AG08396 (cell line): ENCODE data around the gene NDUFAF7.
"Not testable (repeated sequence)": the region's sequence is repeated elsewhere in the genome, so short reads cannot be mapped to it uniquely, and the experiment has no call there.

Experiments
- DNase-seq: peaks from one replicate; pipeline ENCODE4 v3.0.0; 2012; ENCODE audit warnings: low spot score, mixed read lengths

NDUFAF7 gene

DNA sequence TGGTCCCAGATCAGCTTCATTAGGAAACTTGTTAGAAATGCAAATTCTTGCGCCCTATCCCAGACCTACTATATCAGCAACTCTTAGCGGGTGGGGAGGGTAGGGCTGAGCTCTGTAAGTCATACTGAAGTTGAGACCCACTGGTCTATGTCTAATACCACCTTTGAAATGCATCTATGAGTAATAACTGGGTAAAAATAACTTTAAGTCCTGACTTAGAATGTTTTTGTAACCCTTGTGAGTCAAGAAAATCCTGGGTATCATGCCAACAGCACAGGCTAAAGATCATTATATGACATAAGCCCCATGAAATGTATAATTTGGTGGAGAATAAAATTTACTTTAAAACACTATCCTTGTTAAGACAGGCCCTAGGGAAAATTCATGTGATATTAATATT lies 51.7 kb downstream of the NDUFAF7 start:
- peak; percentile 45 for DNase-seq

DNA sequence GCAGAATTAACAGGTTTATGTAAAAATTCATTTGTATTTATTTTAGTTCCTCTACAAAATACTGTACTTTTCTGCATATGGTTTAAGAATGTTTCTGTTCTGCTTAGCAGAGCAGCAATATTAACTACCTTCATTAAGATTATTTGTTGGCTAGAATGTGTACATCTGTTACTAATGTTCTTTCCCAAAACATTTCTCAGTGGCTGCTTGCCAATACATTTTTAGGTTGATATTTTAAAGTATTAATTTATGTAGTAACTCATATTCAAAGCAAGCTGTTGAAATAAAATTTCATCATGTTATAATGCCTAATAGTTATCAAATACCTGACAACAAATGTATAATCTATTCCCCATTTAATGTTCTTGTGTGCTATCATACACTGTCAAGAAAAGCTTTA lies 52.9 kb downstream of the NDUFAF7 start:
- DNase-seq = no peak

DNA sequence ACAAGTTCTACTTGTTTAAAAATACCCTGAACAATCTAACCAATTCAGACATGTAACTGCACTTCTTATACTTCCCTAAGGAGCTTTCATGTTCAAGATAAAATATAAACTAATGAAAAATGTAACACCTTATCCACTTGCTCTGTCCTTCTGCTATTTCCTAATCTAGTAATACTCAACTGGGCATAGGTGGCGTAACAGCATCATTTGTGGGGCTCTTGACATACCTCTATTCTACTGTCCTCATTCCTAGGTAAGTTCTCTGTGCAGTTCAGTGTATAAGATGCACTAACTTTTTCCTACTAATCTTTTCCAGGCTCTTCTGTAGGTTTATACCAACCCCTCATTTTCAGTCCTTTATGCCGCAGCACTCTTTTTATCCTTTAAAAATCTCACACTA lies 56.5 kb downstream of the NDUFAF7 start:
- no peak for DNase-seq

DNA sequence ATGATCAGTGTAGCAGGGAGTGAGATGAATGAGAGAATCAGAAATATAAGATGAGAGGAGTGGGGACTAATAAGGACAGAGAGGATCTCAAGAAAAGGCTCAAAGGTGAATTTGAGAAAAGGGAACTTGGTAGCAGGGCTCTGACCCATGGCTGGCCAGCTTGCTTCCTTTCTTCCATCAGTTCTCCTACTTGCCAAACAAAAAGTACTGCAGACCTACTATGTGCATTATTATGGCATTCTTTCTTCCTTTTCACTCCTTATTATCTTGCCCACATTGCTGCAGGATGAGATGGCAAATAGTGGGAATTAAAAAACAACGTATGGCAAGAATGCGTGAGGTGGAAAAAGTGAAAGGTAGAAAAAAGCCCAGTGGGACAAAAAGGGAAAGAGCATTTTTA lies 60.2 kb downstream of the NDUFAF7 start:
- no peak for DNase-seq

DNA sequence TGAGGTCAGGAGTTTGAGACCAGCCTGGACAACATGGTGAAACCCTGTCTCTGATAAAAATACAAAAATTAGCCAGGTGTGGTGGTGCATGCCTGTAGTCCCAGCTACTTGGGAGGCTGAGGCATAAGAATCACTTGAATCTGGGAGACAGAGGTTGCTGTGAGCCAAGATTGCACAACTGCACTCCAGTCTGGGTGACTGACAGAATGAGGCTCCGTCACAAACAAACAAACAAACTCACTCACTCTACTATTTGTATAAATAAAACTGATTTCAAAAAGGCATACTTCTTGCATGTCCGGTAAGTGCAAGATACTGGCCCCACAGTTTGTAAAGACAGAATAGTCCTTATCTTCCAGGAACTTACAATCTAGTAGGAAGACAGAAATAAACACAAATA lies 63.4 kb downstream of the NDUFAF7 start:
- not testable (repeated sequence) for DNase-seq

DNA sequence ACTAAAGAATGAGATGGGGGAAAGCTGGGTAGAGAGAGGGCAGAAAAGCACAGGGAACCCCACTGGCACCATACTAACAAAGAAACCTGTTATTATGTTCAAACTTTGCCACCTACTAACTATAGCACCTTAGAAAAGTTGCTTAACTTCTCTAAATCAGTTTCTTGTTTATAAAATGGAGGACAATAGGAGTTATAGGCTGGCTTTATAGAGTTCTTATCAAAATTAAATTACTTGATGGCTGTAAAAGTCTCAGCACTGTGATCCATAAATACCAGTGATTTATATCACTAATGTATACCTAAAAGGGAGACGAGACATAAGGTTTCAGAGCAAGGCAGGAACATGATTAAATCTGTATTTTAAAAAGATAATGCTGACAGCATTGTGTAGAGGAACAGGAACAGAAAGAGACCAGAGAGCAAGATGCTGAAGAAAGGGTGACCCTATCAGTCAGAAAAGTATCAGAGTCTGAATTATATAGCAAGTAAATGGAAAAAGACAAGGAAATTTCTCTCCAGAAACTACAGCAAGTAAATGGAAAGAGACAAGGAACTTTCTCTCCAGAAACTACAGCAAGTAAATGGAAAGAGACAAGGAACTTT lies 64.1 kb downstream of the NDUFAF7 start:
- DNase-seq = no peak

DNA sequence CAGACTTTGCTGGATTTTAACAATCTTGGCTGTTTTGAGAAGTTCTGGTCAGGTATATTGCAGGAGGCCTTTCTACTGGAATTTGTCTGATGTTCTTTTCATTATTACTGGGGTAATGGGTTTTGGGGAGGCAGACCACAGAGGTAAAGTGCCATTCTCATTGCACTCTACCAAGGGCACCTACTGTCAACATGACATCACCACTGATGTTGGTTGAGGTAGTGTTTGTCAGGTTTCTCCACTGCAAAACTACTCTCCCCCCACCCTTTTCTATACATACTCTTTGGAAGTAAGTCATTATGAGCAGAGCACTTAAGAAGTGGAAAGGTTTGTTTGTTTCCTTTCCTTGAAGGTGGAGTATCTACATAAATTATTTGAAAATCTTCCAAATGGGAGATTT lies 66.2 kb downstream of the NDUFAF7 start:
- no peak for DNase-seq
